ENCODE measurements around the gene VARS2. TPM values are rescaled to one million over a fixed set of nuclear protein-coding genes. Genes with fewer than 3 reads are reported as not detected.

VARS2 gene
- total RNA-seq, 1 experiment from 2014 or later, result 68.2 TPM

GRCh38 chr6:30915591-30915946 lies 1.5 kb downstream of the VARS2 start:
- no peak overlapping the region for H2BK20ac ChIP-seq (ENCODE audit: low read depth, low read length, poor library complexity, severe bottlenecking)

More at GRCh38 chr6:30915591-30915946, 1.5 kb downstream of the VARS2 start:
- H3K27ac Mint-ChIP-seq, result peak overlapping the region in 2 of 3 experiments; percentile 75 to 86; a peak in 4 of 7 replicates
- no peak overlapping the region for H3K23ac ChIP-seq (ENCODE audit: insufficient read length, low read depth, low read length)
- H4K8ac ChIP-seq (replicated peaks; ENCODE audit: insufficient read length, low read depth, low read length), result no peak overlapping the region
- no peaks in the 10 kb centered on the region for H3K79me2 ChIP-seq (ENCODE audit: insufficient read depth, low read length)
- peaks cover 10% of the 10 kb centered on the region for H3K23me2 ChIP-seq (ENCODE audit: insufficient read length, low read depth, low read length, poor library complexity, severe bottlenecking)
- peak; percentile 44 for DNase-seq
- peaks cover 22 to 26% of the 10 kb centered on the region in 2 experiments for H3K4me1 Mint-ChIP-seq
- H3K4ac ChIP-seq (ENCODE audit: low read depth, low read length), result no peak overlapping the region
- no peaks in the 10 kb centered on the region for H3K79me1 ChIP-seq (ENCODE audit: insufficient read depth, low read depth, low read length, poor library complexity, severe bottlenecking)
- no peaks in the 10 kb centered on the region for H3K27me3 ChIP-seq (ENCODE audit: insufficient read depth, low read length)
- no peaks in the 10 kb centered on the region for H4K20me1 ChIP-seq (ENCODE audit: control insufficient read depth, insufficient read depth, insufficient read length)
- H2AFZ ChIP-seq (ENCODE audit: low read length), result no peak overlapping the region
- H3K18ac ChIP-seq (ENCODE audit: insufficient read length, low read depth, low read length), result no peak overlapping the region
- H4K5ac ChIP-seq (ENCODE audit: insufficient read length, low read depth, low read length), result no peak overlapping the region
- no peak overlapping the region for H2BK5ac ChIP-seq (ENCODE audit: insufficient read length, low read length)
- H3T11ph ChIP-seq (ENCODE audit: low read length), result no peak overlapping the region
- no peaks in the 10 kb centered on the region; the same call in none of the 2 replicates for H3K27me3 Mint-ChIP-seq (ENCODE audit: low read depth)
- H3K9ac ChIP-seq (ENCODE audit: extremely low read depth, insufficient read length, low read length), result no peak overlapping the region
- peaks cover 42 to 79% (median 77%) of the 10 kb centered on the region in 3 experiments for H3K36me3 Mint-ChIP-seq (ENCODE audit: insufficient read depth in 1 of 3, low read depth in 3 of 3)
- no peak overlapping the region for H3K27ac ChIP-seq (ENCODE audit: insufficient read length, low read depth, low read length)
- no CpG with 5 or more reads among the region's 5 CpGs for WGBS (ENCODE audit: extremely low coverage, insufficient read length, low lambda C conversion rate)
- H4K91ac ChIP-seq (ENCODE audit: insufficient read length, low read depth, low read length), result no peak overlapping the region
- H3K9me3 Mint-ChIP-seq, result no peaks in the 10 kb centered on the region
- H3K14ac ChIP-seq (ENCODE audit: insufficient read depth, low read length), result no peak overlapping the region; the same call in 1 of the 2 replicates
- peak overlapping the region; percentile 33 to 93 for H3K4me3 Mint-ChIP-seq
- H2BK15ac ChIP-seq (ENCODE audit: low read depth, low read length), result no peak overlapping the region
- no peak overlapping the region for H3K56ac ChIP-seq (ENCODE audit: insufficient read length, low read depth, low read length)
- H2BK12ac ChIP-seq (ENCODE audit: insufficient read length, low read depth, low read length), result no peak overlapping the region
- H3K4me2 ChIP-seq (ENCODE audit: insufficient read depth, insufficient read length, low read length), result no peak overlapping the region
- TF ChIP-seq, protein P1, sequence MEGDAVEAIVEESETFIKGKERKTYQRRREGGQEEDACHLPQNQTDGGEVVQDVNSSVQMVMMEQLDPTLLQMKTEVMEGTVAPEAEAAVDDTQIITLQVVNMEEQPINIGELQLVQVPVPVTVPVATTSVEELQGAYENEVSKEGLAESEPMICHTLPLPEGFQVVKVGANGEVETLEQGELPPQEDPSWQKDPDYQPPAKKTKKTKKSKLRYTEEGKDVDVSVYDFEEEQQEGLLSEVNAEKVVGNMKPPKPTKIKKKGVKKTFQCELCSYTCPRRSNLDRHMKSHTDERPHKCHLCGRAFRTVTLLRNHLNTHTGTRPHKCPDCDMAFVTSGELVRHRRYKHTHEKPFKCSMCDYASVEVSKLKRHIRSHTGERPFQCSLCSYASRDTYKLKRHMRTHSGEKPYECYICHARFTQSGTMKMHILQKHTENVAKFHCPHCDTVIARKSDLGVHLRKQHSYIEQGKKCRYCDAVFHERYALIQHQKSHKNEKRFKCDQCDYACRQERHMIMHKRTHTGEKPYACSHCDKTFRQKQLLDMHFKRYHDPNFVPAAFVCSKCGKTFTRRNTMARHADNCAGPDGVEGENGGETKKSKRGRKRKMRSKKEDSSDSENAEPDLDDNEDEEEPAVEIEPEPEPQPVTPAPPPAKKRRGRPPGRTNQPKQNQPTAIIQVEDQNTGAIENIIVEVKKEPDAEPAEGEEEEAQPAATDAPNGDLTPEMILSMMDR (conservative IDR thresholded peaks at IDR 0.05), result peak; percentile 77
- H3K9me3 ChIP-seq (ENCODE audit: control insufficient read depth, low read depth, low read length), result no peaks in the 10 kb centered on the region
- no peaks in the 10 kb centered on the region for H3K4me1 ChIP-seq (ENCODE audit: insufficient read depth, low read length)
- no peak overlapping the region for H2BK120ac ChIP-seq (ENCODE audit: low read depth, low read length, poor library complexity, severe bottlenecking)
- no peak overlapping the region for H2AK5ac ChIP-seq (ENCODE audit: insufficient read length, low read length)
